H9 (cell line): ENCODE measurements around the gene RAP1GAP2. TPM values are rescaled to one million over a fixed set of nuclear protein-coding genes. Genes with fewer than 3 reads are reported as not detected.
A peak's percentile ranks its signal among the peaks of the same experiment; 100 is the strongest.

ENCODE experiments used
- DNase-seq: peaks from one replicate; pipeline ENCODE4 v3.0.0-alpha.2; 2017
- H2AFZ ChIP-seq: one replicate; pipeline ENCODE4 v1.6.1; 2013; ENCODE audit warnings: mild to moderate bottlenecking, low read length, control low read depth, moderate library complexity
- H2AK5ac ChIP-seq: 2 replicates; pipeline ENCODE4 v1.6.1; 2013; ENCODE audit warnings: low read length, control low read depth, mixed read lengths; ENCODE audit not compliant: insufficient read length
- H2BK120ac ChIP-seq: one replicate; pipeline ENCODE4 v1.6.1; 2013; ENCODE audit warnings: low read depth, mild to moderate bottlenecking, low read length, control low read depth, inconsistent platforms; ENCODE audit not compliant: poor library complexity, severe bottlenecking
- H2BK12ac ChIP-seq: 2 replicates; pipeline ENCODE4 v1.6.1; 2013; ENCODE audit warnings: low read length, control low read depth, mixed read lengths, low read depth; ENCODE audit not compliant: insufficient read length
- H2BK15ac ChIP-seq: 2 replicates; pipeline ENCODE4 v1.6.1; 2013; ENCODE audit warnings: low read depth, low read length, control low read depth
- H2BK20ac ChIP-seq: one replicate; pipeline ENCODE4 v1.6.1; 2013; ENCODE audit warnings: low read depth, mild to moderate bottlenecking, low read length, control low read depth, inconsistent platforms; ENCODE audit not compliant: poor library complexity, severe bottlenecking
- H2BK5ac ChIP-seq: 2 replicates; pipeline ENCODE4 v1.6.1; 2013; ENCODE audit warnings: low read length, control low read depth, mixed read lengths; ENCODE audit not compliant: insufficient read length
- H3K14ac ChIP-seq: 2 replicates; pipeline ENCODE4 v1.6.1; 2013; ENCODE audit warnings: low read length, control low read depth; ENCODE audit not compliant: insufficient read depth
- H3K18ac ChIP-seq: 2 replicates; pipeline ENCODE4 v1.6.1; 2013; ENCODE audit warnings: low read depth, mild to moderate bottlenecking, mixed read lengths, low read length, control low read depth; ENCODE audit not compliant: insufficient read length
- H3K23ac ChIP-seq: 2 replicates; pipeline ENCODE4 v1.6.1; 2013; ENCODE audit warnings: low read length, control low read depth, mixed read lengths, low read depth; ENCODE audit not compliant: insufficient read length
- H3K23me2 ChIP-seq: 2 replicates; pipeline ENCODE4 v1.6.1; 2013; ENCODE audit warnings: low read depth, mild to moderate bottlenecking, mixed read lengths, low read length, control low read depth; ENCODE audit not compliant: insufficient read length, poor library complexity, severe bottlenecking
- H3K27ac ChIP-seq: 2 replicates; pipeline ENCODE4 v1.5.1; 2013; ENCODE audit warnings: low read length, control low read depth, mixed read lengths, low read depth; ENCODE audit not compliant: insufficient read length
- H3K27me3 ChIP-seq: 2 replicates; pipeline ENCODE4 v1.6.1; 2013; ENCODE audit warnings: low read length, control low read depth, inconsistent platforms; ENCODE audit not compliant: insufficient read depth
- H3K4ac ChIP-seq: 2 replicates; pipeline ENCODE4 v1.6.1; 2013; ENCODE audit warnings: low read depth, mild to moderate bottlenecking, control low read depth, inconsistent platforms, low read length, moderate library complexity
- H3K4me1 ChIP-seq: 2 replicates; pipeline ENCODE4 v1.6.1; 2013; ENCODE audit warnings: low read length, control low read depth, inconsistent platforms; ENCODE audit not compliant: insufficient read depth
- H3K4me2 ChIP-seq: 2 replicates; pipeline ENCODE4 v1.6.1; 2013; ENCODE audit warnings: low read length, control low read depth, mixed read lengths; ENCODE audit not compliant: insufficient read length, insufficient read depth
- H3K56ac ChIP-seq: 2 replicates; pipeline ENCODE4 v1.6.1; 2013; ENCODE audit warnings: low read depth, mild to moderate bottlenecking, mixed read lengths, low read length, control low read depth; ENCODE audit not compliant: insufficient read length
- H3K79me1 ChIP-seq: 2 replicates; pipeline ENCODE4 v1.6.1; 2013; ENCODE audit warnings: low read depth, mild to moderate bottlenecking, moderate library complexity, low read length, control low read depth, inconsistent platforms; ENCODE audit not compliant: insufficient read depth, poor library complexity, severe bottlenecking
- H3K79me2 ChIP-seq: 2 replicates; pipeline ENCODE4 v1.6.1; 2013; ENCODE audit warnings: low read length, control low read depth, inconsistent platforms; ENCODE audit not compliant: insufficient read depth
- H3K9ac ChIP-seq: 2 replicates; pipeline ENCODE4 v1.6.1; 2013; ENCODE audit warnings: low read length, control low read depth, mixed read lengths; ENCODE audit not compliant: insufficient read length; ENCODE audit errors: extremely low read depth
- H3K9me3 ChIP-seq: one replicate; pipeline ENCODE4 v1.6.1; 2013; ENCODE audit warnings: low read depth, low read length, inconsistent platforms; ENCODE audit not compliant: control insufficient read depth
- H3T11ph ChIP-seq: one replicate; pipeline ENCODE4 v1.6.1; 2013; ENCODE audit warnings: mild to moderate bottlenecking, low read length, control low read depth, inconsistent platforms
- H4K20me1 ChIP-seq: one replicate; pipeline ENCODE4 v1.6.1; 2013; ENCODE audit not compliant: control insufficient read depth, insufficient read length, insufficient read depth
- H4K5ac ChIP-seq: 2 replicates; pipeline ENCODE4 v1.6.1; 2013; ENCODE audit warnings: low read depth, mild to moderate bottlenecking, mixed read lengths, low read length, control low read depth; ENCODE audit not compliant: insufficient read length
- H4K8ac ChIP-seq: replicated peaks from 2 replicates; pipeline ENCODE4 v1.6.1; 2013; ENCODE audit warnings: low read length, control low read depth, mixed read lengths, low read depth; ENCODE audit not compliant: insufficient read length
- H4K91ac ChIP-seq: 2 replicates; pipeline ENCODE4 v1.6.1; 2013; ENCODE audit warnings: low read depth, mild to moderate bottlenecking, moderate library complexity, mixed read lengths, low read length, control low read depth; ENCODE audit not compliant: insufficient read length
- H3K27ac Mint-ChIP-seq, 3 experiments: 2 replicates in 2 of 3; 3 replicates in 1 of 3; pipeline ENCODE4 v1.8.0; 2020 to 2021; ENCODE audit warnings: mixed read lengths in 3 of 3, mild to moderate bottlenecking in 1 of 3, moderate library complexity in 1 of 3
- H3K27me3 Mint-ChIP-seq: 2 replicates; pipeline ENCODE4 v1.8.0; 2021; ENCODE audit warnings: low read depth, mild to moderate bottlenecking, moderate library complexity, mixed read lengths
- H3K36me3 Mint-ChIP-seq, 3 experiments: 2 replicates in 2 of 3; 3 replicates in 1 of 3; pipeline ENCODE4 v1.8.0; 2020 to 2021; ENCODE audit warnings: low read depth in 3 of 3, mixed read lengths in 3 of 3; ENCODE audit not compliant: insufficient read depth in 1 of 3
- H3K4me1 Mint-ChIP-seq, 2 experiments: 2 replicates each; pipeline ENCODE4 v1.8.0; 2020; ENCODE audit warnings: mixed read lengths in 2 of 2
- H3K4me3 Mint-ChIP-seq, 2 experiments: 2 replicates in 1 of 2; 3 replicates in 1 of 2; pipeline ENCODE4 v1.8.0; 2020 to 2021; ENCODE audit warnings: mild to moderate bottlenecking in 2 of 2, mixed read lengths in 2 of 2, moderate library complexity in 1 of 2
- H3K9me3 Mint-ChIP-seq, 2 experiments: 2 replicates in 1 of 2; 3 replicates in 1 of 2; pipeline ENCODE4 v1.8.0; 2020; ENCODE audit warnings: mild to moderate bottlenecking in 2 of 2, mixed read lengths in 2 of 2, moderate library complexity in 1 of 2
- WGBS: extraction: QIAGEN DNeasy Blood & Tissue Kit; methylation state at CpG from one replicate; pipeline ENCODE4 v1.1.7; 2013; ENCODE audit warnings: missing lambda C conversion rate, low lambda C conversion rate, mixed read lengths; ENCODE audit not compliant: insufficient read length; ENCODE audit errors: extremely low coverage; 5-methylcytosine and 5-hydroxymethylcytosine counted together
- total RNA-seq: library from RNA; stranded (reverse); gene quantifications from 2 replicates; pipeline ENCODE4 v1.2.1, GENCODE V29; 2021
- TF ChIP-seq, protein P1 (sequence below): fragments of 200-600 bp; sonication (generic); conservative IDR thresholded peaks from 3 replicates; pipeline ENCODE4 v1.8.0; 2021; ENCODE audit warnings: antibody characterized with exemption, mild to moderate bottlenecking

RAP1GAP2 gene
- total RNA-seq, 1 experiment from 2014 or later, result 33.8 TPM

DNA sequence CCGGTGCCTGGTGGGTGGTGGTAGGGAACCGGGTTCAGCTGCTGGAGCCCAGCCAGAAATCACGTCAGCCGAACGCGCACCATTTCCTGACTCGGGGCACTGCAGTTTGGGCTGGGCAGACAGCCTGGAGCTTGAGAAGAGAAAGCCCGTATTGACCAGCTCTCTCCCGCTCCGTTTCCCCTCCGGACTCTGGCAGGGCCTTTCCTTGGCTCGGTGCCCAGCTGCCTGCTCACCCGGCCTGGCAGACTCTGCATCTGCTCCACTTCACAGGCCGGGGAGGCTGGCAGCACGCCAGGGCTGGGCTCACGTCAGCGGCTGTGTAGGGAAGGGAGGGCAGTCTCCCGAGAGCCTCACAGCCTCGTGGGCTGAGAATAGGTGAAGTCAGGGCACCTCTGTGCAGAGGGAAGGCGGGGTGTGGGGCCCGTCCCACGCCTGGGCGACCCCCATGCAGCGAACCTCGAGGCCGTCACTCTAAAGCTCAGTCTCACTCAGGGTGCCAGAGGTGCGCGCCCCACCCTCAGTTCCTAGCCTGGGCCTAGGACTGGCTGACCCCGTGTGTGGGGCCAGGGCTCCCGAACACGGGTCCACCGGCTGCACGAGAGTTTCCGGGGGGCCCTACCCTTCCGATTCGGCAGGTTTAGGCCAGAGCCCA, 208.0 kb downstream of the RAP1GAP2 start:
- H3K27me3 Mint-ChIP-seq, result no peaks in the 10 kb centered on the region
- Histone ChIP-seq H3K23ac (no peak overlapping the region), H2BK5ac (no peak overlapping the region), H3K4ac (no peak overlapping the region), H3K27ac (no peak overlapping the region), H2AK5ac (no peak overlapping the region), H3K9me3 (no peaks in the 10 kb centered on the region), H3K18ac (no peak overlapping the region), H2BK15ac (no peak overlapping the region), H3K56ac (no peak overlapping the region), H4K91ac (no peak overlapping the region), H2BK12ac (no peak overlapping the region), H3K79me1 (no peaks in the 10 kb centered on the region), H3K14ac (no peak overlapping the region), H3K4me1 (no peaks in the 10 kb centered on the region), H3K4me2 (no peak overlapping the region), H4K8ac (no peak overlapping the region), H4K20me1 (no peaks in the 10 kb centered on the region), H4K5ac (no peak overlapping the region), H2BK20ac (no peak overlapping the region), H2BK120ac (no peak overlapping the region), H3K9ac (no peak overlapping the region), H2AFZ (no peak overlapping the region), H3K23me2 (no peaks in the 10 kb centered on the region), H3K79me2 (no peaks in the 10 kb centered on the region), H3K27me3 (no peaks in the 10 kb centered on the region), H3T11ph (no peak overlapping the region)
- no CpG with 5 or more reads among the region's 36 CpGs for WGBS
- TF ChIP-seq, protein P1, sequence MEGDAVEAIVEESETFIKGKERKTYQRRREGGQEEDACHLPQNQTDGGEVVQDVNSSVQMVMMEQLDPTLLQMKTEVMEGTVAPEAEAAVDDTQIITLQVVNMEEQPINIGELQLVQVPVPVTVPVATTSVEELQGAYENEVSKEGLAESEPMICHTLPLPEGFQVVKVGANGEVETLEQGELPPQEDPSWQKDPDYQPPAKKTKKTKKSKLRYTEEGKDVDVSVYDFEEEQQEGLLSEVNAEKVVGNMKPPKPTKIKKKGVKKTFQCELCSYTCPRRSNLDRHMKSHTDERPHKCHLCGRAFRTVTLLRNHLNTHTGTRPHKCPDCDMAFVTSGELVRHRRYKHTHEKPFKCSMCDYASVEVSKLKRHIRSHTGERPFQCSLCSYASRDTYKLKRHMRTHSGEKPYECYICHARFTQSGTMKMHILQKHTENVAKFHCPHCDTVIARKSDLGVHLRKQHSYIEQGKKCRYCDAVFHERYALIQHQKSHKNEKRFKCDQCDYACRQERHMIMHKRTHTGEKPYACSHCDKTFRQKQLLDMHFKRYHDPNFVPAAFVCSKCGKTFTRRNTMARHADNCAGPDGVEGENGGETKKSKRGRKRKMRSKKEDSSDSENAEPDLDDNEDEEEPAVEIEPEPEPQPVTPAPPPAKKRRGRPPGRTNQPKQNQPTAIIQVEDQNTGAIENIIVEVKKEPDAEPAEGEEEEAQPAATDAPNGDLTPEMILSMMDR, result no peak
- no peak for DNase-seq
- no peak overlapping the region for H3K4me3 Mint-ChIP-seq
- H3K9me3 Mint-ChIP-seq, result no peaks in the 10 kb centered on the region
- H3K36me3 Mint-ChIP-seq, result peaks cover 3 to 44% (median 15%) of the 10 kb centered on the region in 3 experiments; a peak in 6 of 7 replicates
- no peaks in the 10 kb centered on the region for H3K4me1 Mint-ChIP-seq
- 0 out of 7 replicates have a peak overlapping the region, but pooled peaks of 1 of the 3 experiments have one; percentile 48 for H3K27ac Mint-ChIP-seq
